Kidney (tissue), 14 donors: ENCODE measurements around the gene CCDC97. TPM values are rescaled to one million over a fixed set of nuclear protein-coding genes. Genes with fewer than 3 reads are reported as not detected.

Experiments used
- DNase-seq, 5 donors: peaks; one replicate each; pipeline ENCODE4 v3.0.0-alpha.2; 2013 to 2020
- FAIRE-seq: peaks from 2 replicates; lab custom pipeline; 2012; peaks lifted over from hg19 to GRCh38; lab: Jason Lieb, UNC
- H3K27ac ChIP-seq, 2 donors: one replicate each; pipeline ENCODE4 v1.7.0; 2013; ENCODE audit warnings: low read depth in 2 of 2, low read length in 2 of 2, inconsistent platforms in 1 of 2
- H3K27me3 ChIP-seq: one replicate; pipeline ENCODE4 v1.7.1; 2013; ENCODE audit warnings: low read length, inconsistent platforms; ENCODE audit not compliant: control insufficient read depth, insufficient read depth
- H3K36me3 ChIP-seq, 3 donors: one replicate each; pipeline versions ENCODE4 v1.7.0 to v1.7.1; 2013; ENCODE audit warnings: low read length in 3 of 3, control low read depth in 1 of 3, inconsistent platforms in 1 of 3; ENCODE audit not compliant: insufficient read depth in 3 of 3, control insufficient read depth in 2 of 3
- H3K4me1 ChIP-seq, 3 donors: one replicate each; pipeline versions ENCODE4 v1.7.0 to v1.7.1; 2013; ENCODE audit warnings: low read length in 3 of 3, inconsistent platforms in 1 of 3, low read depth in 1 of 3; ENCODE audit not compliant: control insufficient read depth in 2 of 3, insufficient read depth in 2 of 3
- H3K4me3 ChIP-seq, 3 donors: one replicate each; pipeline versions ENCODE4 v1.7.0 to v1.8.1; 2013; ENCODE audit warnings: low read length in 3 of 3, control low read depth in 1 of 3, inconsistent platforms in 1 of 3
- H3K9ac ChIP-seq, 3 donors: one replicate each; pipeline versions ENCODE4 v1.7.0 to v1.7.1; 2013; ENCODE audit warnings: low read length in 3 of 3, control low read depth in 1 of 3, inconsistent platforms in 1 of 3
- H3K9me3 ChIP-seq, 3 donors: one replicate each; pipeline versions ENCODE4 v1.7.0 to v1.7.1; 2013; ENCODE audit warnings: low read length in 3 of 3, control low read depth in 1 of 3, inconsistent platforms in 1 of 3; ENCODE audit not compliant: control insufficient read depth in 2 of 3, insufficient read depth in 1 of 3
- intact Hi-C: fragments of 100-400 bp; cut with DNase I; formaldehyde crosslinking; loops from one replicate; pipeline ENCODE4 v1.11.1; 2022
- polyA plus RNA-seq: library from polyadenylated mRNA; stranded (reverse); fragments of 350-450 nt; fragmentation: Illumina TruSeq; extraction: RNeasy Lipid Tissue Mini Kit (QIAGEN cat#74804); gene quantifications from one replicate; pipeline ENCODE4 v1.2.3, GENCODE V29; 2014; ENCODE audit warnings: low read depth, low replicate concordance; ENCODE audit not compliant: insufficient read depth
- total RNA-seq: library from RNA; stranded (reverse); fragmentation: NEBNext Ultra II Directional; extraction: Animal tissue kit (Norgen Biotek cat#: 25700); gene quantifications from one replicate; pipeline ENCODE4 v1.2.1, GENCODE V29; 2021
- TF ChIP-seq, protein P1 (sequence below): IDR thresholded peaks from 3 replicates; pipeline ENCODE4 v1.5.1; 2012; ENCODE audit warnings: mild to moderate bottlenecking, moderate library complexity, borderline replicate concordance; ENCODE audit not compliant: insufficient read depth; ENCODE audit errors: extremely low read depth
- donor health status: control.
- donor health status: control.
- donor health status: control.
- donor health status: control.
- donor health status: control.
- donor health status: DM: yes; HTN: yes; CAD: no.
- donor health status: Normal renal cell carcinoma (clear cell type).

CCDC97 gene
- total and polyA plus RNA-seq, 2 donors from 2014 or later = 9.8 to 28.1 TPM

DNA sequence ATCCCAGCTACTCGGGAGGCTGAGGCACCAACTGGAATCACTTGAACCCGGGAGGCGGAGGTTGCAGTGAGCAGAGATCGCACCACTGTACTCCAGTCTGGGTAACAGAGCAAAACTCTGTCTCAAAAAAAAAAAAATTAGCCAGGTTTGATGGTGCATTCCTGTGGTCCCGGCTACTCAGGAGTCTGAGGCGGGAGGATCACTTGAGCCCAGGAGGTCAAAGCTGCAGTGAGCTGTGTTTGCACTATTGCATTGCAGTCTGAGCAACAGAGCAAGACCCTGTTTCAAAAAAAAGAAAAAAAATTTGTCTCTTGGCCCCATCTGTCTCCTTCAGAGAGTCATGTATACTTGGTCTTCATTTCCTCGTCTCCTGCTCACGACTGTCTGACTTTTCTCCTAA, 1.6 kb downstream of the CCDC97 start:
- Histone ChIP-seq H3K9me3 (no peaks in the 10 kb centered on the region), H3K4me3 (no peak overlapping the region), H3K4me1 (peaks cover 0 to 15% (median 9%) of the 10 kb centered on the region in 3 donors), H3K27me3 (no peaks in the 10 kb centered on the region), H3K9ac (no peak overlapping the region), H3K36me3 (peaks cover 0 to 23% (median 9%) of the 10 kb centered on the region in 3 donors), H3K27ac (no peak overlapping the region)
- intact Hi-C loops = no loop called here
- DNase-seq (no peak), FAIRE-seq (no peak)
- TF ChIP-seq, protein P1, sequence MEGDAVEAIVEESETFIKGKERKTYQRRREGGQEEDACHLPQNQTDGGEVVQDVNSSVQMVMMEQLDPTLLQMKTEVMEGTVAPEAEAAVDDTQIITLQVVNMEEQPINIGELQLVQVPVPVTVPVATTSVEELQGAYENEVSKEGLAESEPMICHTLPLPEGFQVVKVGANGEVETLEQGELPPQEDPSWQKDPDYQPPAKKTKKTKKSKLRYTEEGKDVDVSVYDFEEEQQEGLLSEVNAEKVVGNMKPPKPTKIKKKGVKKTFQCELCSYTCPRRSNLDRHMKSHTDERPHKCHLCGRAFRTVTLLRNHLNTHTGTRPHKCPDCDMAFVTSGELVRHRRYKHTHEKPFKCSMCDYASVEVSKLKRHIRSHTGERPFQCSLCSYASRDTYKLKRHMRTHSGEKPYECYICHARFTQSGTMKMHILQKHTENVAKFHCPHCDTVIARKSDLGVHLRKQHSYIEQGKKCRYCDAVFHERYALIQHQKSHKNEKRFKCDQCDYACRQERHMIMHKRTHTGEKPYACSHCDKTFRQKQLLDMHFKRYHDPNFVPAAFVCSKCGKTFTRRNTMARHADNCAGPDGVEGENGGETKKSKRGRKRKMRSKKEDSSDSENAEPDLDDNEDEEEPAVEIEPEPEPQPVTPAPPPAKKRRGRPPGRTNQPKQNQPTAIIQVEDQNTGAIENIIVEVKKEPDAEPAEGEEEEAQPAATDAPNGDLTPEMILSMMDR = no peak

DNA sequence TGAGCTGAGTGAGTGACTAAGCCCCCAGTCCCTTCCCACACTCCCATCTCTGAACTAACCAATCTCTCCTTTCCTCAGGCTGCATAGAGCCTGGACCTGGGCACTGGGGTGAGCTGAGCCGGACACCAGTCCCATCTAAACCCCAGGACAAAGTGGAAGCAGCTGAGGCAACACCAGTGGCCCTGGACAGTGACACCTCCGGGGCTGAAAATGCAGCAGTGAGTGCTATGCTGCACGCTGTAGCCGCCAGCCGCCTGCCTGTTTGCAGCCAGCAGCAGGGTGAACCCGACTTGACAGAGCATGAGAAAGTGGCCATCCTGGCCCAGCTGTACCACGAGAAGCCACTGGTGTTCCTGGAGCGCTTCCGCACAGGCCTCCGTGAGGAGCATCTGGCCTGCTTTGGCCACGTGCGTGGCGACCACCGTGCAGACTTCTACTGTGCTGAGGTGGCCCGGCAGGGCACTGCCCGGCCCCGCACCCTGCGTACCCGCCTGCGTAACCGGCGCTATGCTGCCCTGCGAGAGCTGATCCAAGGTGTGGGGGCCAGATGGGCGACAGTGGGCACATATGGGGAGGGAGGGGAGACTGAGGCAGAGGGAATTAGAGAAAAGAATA, 6.4 kb downstream of the CCDC97 start:
- Histone ChIP-seq H3K9me3 (no peaks in the 10 kb centered on the region), H3K36me3 (peaks cover 2 to 46% (median 28%) of the 10 kb centered on the region in 3 donors), H3K9ac (no peak overlapping the region), H3K27me3 (no peaks in the 10 kb centered on the region), H3K4me3 (no peak overlapping the region), H3K4me1 (peaks cover 0 to 2% (median 0%) of the 10 kb centered on the region in 3 donors), H3K27ac (no peak overlapping the region)
- TF ChIP-seq, protein P1 = no peak
- no peak for DNase-seq
- intact Hi-C loops = no loop called here
- FAIRE-seq = no peak

DNA sequence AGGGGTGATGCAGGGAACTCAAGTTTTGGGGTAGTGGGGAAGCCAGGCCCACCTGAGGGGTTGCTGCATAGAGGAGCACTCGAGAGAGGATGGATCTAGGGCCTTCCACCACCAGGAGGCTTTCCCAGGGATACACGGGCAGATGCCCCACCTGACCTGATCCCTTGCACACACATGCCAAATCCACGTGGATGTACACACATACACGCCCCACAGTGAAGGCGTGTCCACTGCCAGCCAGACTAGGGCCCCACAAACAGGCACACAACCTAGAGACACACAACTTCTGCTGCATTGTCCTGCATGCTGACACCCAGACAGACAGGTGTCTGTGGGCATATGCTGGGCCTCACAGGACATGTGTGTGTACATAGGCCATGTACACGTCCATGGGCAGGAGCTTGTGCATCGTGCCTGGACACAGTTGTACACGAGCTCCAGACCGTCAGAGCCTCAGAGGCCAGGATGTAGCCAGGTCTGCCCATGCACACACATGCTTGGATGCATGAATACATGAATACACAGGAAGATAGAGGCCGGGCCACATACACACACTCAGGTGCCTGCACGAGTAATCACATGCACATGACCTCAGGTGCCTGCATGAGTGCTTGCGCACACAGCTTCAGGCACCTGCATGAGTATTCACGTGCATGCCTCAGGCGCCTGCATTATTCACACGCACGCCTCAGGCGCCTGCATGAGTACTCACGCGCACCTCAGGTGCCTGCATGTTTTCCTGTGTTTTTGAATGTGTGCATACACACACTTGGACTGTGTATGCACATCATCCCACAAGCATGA, 8.9 kb downstream of the CCDC97 start:
- Histone ChIP-seq H3K27me3 (no peaks in the 10 kb centered on the region), H3K9me3 (no peaks in the 10 kb centered on the region), H3K36me3 (peaks cover 2 to 35% (median 19%) of the 10 kb centered on the region in 3 donors), H3K27ac (no peak overlapping the region), H3K9ac (no peak overlapping the region), H3K4me1 (peaks cover 0 to 23% (median 8%) of the 10 kb centered on the region in 3 donors), H3K4me3 (no peak overlapping the region)
- FAIRE-seq (no peak), DNase-seq (no peak)
- TF ChIP-seq, protein P1 = no peak
- intact Hi-C loops = no loop called here
